Neural progenitor cell (in vitro differentiated cells): ENCODE results near the gene SCRN1.

Experiments used
- EZH2phosphoT487 ChIP-seq: fragments of 200-600 bp; sonication (generic); IDR thresholded peaks from 2 replicates; pipeline ENCODE4 v1.6.1; 2017; ENCODE audit warnings: antibody characterized with exemption
- TF ChIP-seq, protein P1 (sequence below): fragments of 200-600 bp; sonication (generic); IDR thresholded peaks from 2 replicates; pipeline ENCODE4 v1.5.1; 2017; ENCODE audit warnings: antibody characterized with exemption, mild to moderate bottlenecking

DNA sequence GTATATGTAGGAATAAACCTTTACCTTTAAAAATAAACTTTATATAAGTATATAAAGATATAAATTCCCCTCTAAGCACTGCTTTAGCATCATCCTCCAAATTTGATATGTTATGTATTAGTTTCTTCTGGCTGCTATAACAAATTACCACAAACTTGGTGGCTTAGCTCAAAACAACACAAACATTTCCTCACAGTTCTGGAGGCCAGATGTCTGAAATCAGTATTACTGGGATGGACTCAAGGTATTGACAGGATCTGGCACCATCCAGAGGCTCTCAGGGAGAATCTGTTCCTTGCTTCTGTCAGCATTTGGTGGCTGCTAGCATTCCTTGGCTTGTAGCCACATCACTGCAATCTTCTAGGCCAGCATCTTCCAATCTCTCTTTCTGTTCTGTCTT lies 6.7 kb upstream of the SCRN1 start:
- TF ChIP-seq, protein P1, sequence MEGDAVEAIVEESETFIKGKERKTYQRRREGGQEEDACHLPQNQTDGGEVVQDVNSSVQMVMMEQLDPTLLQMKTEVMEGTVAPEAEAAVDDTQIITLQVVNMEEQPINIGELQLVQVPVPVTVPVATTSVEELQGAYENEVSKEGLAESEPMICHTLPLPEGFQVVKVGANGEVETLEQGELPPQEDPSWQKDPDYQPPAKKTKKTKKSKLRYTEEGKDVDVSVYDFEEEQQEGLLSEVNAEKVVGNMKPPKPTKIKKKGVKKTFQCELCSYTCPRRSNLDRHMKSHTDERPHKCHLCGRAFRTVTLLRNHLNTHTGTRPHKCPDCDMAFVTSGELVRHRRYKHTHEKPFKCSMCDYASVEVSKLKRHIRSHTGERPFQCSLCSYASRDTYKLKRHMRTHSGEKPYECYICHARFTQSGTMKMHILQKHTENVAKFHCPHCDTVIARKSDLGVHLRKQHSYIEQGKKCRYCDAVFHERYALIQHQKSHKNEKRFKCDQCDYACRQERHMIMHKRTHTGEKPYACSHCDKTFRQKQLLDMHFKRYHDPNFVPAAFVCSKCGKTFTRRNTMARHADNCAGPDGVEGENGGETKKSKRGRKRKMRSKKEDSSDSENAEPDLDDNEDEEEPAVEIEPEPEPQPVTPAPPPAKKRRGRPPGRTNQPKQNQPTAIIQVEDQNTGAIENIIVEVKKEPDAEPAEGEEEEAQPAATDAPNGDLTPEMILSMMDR = no peak
- no peak for TF ChIP-seq EZH2phosphoT487
